Stimulated activated CD4-positive, alpha-beta T cell treated with anti-CD3 and anti-CD28 coated beads, Interleukin-2, amount 100 ng/mL, for 24 hours (primary cell): ENCODE data around the gene NUDT1.

Experiments used
- DNase-seq, 2 donors: peaks; one replicate each; pipeline ENCODE4 v3.0.0-alpha.2; 2020

Gene NUDT1

GRCh38 chr7:2241580-2242540 is at the start of gene NUDT1, which contains the start of gene MRM2:
TSS of gene NUDT1 (plus strand) at chr7:2242226. CDS start at chr7:2244575, 2,349 bp downstream.
TSS of gene MRM2 (minus strand) at chr7:2242205. CDS start at chr7:2242169, 36 bp downstream.
- peak; percentile 80 to 85 for DNase-seq

DNA sequence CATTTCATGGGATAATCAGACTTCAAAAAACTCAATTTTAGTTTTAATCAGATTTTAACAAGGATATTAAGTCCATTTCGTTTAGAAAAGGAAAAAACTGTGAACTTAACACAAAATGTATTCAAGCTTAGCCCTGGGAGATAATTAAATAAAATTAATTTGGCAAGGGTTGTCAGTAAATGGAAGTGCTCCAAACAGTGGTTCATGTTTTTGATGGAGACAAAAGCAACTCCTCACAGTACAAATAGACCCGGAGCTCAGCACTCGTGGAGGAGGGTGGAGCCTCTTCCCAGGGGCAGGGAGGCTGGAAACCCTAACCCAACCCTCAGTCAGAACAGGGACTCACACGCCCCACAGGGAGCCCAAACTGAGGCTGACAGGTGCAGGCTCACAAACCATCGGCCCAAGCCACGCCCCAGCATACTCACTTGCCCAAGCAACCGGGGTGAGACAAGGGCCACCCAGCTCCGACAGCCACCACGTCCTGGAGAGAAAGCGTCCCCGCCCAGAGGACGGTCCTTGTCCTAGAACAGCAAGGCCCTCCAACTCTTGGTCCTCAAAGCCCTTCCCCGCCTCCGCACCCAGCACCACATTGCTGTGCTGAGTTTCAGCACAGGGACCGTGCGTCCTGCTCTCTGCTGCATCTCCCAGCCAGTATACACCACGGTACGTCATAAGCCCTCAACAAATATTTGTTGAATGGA is 49.0 kb upstream of the NUDT1 start:
- DNase-seq: no peak

DNA sequence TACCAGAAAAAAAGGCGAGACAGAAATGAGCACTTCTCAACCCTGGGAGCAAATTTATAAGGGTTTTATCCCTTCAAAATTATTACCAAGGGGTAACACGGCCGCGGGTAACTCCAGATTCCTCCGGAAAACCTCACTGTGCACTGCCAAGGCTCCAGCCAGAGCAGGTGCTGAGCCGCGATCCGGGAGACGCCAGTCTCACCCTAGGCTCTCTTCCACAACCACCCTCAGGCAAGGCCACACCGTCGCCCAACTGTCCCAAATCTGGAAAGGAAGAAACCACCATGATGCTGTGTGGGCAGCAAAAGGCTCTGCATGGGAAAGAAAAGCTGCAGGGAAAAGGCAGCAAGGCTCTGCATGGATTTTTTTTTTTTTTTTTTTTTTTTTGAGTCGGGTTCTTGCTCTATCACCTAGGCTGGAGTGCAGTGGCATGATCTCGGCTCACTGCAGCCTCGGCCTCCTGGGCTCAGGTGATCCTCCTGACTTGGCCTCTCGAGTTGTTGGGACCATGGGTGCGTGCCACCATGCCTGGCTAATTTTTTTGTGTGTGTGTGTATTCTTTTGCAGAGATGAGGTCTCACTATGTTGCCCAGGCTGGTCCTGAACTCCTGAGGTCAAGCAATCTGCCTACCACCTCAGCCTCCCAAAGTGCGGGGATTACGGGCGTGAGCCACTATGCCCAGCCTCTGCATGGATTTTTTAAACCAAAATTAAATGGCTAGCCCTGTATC is 48.3 kb upstream of the NUDT1 start:
- no peak for DNase-seq

GRCh38 chr7:2195400-2196246 is 46.4 kb upstream of the NUDT1 start:
- DNase-seq: no peak

GRCh38 chr7:2196381-2197378 is 45.3 kb upstream of the NUDT1 start:
- DNase-seq: no peak

DNA sequence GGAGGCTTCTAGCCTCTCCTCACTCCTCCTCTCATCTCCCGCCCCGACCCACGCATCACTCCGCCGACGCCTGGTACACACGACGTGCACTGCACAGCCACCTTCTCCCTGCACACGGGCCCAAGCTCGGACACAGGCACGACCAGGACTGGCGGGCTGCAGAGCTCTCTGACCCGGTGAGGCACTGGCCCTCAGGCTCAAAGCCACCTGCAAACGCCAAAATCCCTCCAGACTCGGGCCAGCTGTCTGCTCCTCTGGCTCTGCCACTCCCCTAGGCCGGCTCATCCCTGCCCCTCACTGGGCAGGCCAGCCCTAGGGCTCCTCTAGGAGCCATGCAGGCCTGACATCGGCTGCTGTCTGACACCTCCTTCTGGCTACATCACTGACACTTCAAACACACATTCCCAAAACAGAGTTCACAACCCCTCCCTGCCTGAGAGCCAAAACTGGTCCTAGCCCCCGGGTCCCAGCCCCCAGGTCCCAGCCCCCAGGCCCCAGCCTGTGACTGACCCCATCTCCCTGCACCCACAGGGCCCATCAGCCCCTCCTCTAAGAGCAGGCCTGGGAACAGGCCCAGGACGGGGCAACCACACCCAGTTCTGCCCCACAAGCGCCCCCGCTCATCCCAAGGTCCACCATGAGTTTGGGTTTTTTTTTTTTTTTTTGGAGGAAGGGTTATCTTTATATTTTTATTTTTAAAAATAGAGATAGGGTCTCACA is 44.4 kb upstream of the NUDT1 start:
- no peak for DNase-seq

- no peak for DNase-seq
Measured at GRCh38 chr7:2198206-2198605, 43.8 kb upstream of the NUDT1 start.

DNA sequence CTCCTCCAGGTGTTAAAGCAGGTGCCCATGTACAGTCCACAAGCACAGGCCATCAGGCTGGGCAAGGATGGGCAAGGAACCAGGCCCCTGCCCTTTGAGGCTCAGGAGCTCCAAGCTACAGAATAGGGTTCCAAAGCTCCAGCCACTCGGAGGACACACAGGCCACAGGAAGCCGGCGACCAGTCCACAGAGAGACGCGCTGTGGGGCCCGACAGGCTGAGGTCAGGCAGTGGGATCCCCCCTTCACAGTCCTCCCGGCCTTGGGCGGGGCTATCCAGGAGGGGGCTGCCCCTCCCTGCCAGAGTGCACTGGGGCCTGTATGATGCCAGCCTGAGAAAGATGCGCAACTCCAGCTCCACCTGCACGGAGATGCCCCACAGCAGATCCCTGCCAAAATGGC is 43.3 kb upstream of the NUDT1 start:
- DNase-seq: no peak

DNA sequence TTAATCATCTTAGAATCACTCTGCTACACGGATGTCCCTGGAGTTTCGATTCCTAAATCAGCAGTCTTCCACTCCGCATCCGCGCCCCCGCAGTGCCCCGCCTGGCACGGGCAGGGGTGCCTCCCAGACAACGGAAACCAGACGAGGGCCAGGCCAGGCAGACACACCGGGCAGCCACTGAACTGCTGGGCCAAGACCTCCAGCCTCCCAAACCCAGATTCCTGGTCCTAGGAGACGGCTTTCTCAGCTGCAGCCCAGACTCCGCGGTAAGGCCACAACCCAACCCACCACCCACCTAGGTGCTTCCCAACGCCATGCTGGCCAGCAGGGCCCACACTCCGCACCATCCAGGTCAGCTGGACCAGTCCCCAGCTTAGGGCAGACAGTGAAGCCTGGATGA is 42.5 kb upstream of the NUDT1 start:
- no peak for DNase-seq

DNA sequence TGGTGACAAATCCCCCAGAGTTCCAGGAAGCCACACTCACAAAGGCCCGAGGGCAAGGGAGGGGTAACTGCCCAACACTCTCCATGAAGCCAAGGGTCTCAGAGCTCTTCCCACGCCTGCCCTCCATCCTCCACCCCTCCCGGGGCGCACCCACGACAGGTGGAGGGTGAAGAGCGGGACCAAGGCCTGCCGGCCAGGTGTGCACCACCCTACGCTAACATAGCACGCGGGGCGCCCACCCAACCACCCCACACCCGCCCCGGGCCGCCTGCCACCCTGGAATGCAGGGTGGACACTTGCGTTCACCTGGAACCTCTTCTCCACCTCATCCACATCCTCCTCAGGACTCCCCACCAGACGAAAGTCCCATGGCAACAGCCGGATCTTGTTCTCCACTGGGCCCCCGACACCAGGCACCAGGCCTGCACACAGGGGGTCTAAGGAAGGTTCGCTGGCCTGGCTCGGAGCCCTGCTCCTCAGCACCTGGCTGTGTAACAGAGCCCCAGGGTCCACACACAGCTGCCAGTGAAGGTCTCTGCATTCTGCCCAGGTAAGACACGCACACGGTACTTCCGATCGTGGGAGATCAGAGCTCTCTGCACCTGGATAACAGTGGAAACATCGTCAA is 42.0 kb upstream of the NUDT1 start:
- DNase-seq: no peak

GRCh38 chr7:2200584-2200980 is 41.4 kb upstream of the NUDT1 start:
- DNase-seq: no peak

DNA sequence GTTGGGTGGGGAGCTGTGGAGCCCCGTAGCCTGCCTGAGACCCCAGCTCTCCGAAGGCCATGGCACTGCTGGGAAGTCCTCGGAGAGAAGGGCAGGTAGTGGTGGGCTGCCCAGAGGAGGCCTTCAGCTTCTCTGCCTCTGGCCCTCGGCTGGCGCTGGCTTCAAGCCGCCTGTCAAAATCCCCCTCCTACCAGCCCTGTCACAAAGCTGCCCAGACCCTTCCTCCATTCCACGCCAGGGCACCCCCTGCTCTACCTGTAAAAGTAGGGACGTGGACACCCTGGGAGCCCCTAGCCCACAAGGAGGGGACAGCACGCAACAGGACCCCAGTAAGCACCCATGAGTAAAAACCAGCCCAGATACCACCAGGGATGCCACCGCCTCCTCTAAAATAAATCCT is 40.9 kb upstream of the NUDT1 start:
- DNase-seq: no peak

GRCh38 chr7:2201686-2202360 is 40.2 kb upstream of the NUDT1 start:
- no peak for DNase-seq

GRCh38 chr7:2202361-2202761 is 39.7 kb upstream of the NUDT1 start:
- DNase-seq: no peak

- no peak for DNase-seq
Measured at GRCh38 chr7:2202901-2203765, 38.9 kb upstream of the NUDT1 start.

- no peak for DNase-seq
Measured at GRCh38 chr7:2203766-2204300, 38.2 kb upstream of the NUDT1 start.

GRCh38 chr7:2204446-2204845 is 37.6 kb upstream of the NUDT1 start:
- DNase-seq: no peak
